Neural cell (in vitro differentiated cells): ENCODE measurements around the gene MYO19. TPM values are rescaled to one million over a fixed set of nuclear protein-coding genes. Genes with fewer than 3 reads are reported as not detected.

Experiments used
- H2AFZ ChIP-seq: fragments of 200-600, 300-800 bp; sonication (generic), shearing (Covaris generic); 2 replicates; pipeline ENCODE4 v1.6.0; 2014; ENCODE audit warnings: low read depth, mild to moderate bottlenecking, antibody characterized with exemption, low read length, moderate library complexity
- H3F3A ChIP-seq: fragments of 200-600 bp; shearing (Covaris generic); 2 replicates; pipeline ENCODE4 v1.6.1; 2016; ENCODE audit warnings: mild to moderate bottlenecking, moderate library complexity, mixed read lengths, antibody characterized with exemption, low read length; ENCODE audit not compliant: insufficient read depth, poor library complexity, severe bottlenecking
- H3K27ac ChIP-seq: fragments of 200-600, 300-800 bp; sonication (generic), shearing (Covaris generic); 2 replicates; pipeline ENCODE4 v1.5.1; 2014; ENCODE audit warnings: mild to moderate bottlenecking, low read length, moderate library complexity
- H3K27me3 ChIP-seq: fragments of 300-800, 200-600 bp; sonication (generic), shearing (Covaris generic); 2 replicates; pipeline ENCODE4 v1.6.0; 2014; ENCODE audit warnings: mild to moderate bottlenecking, low read depth, low read length, moderate library complexity; ENCODE audit not compliant: insufficient read depth
- H3K36me3 ChIP-seq: fragments of 300-800, 200-600 bp; sonication (generic), shearing (Covaris generic); 2 replicates; pipeline ENCODE4 v1.5.1; 2014; ENCODE audit warnings: mild to moderate bottlenecking, antibody characterized with exemption, low read length, moderate library complexity; ENCODE audit not compliant: insufficient read depth
- H3K4me2 ChIP-seq: fragments of 300-800, 200-600 bp; sonication (generic), shearing (Covaris generic); 2 replicates; pipeline ENCODE4 v1.6.0; 2014; ENCODE audit warnings: mild to moderate bottlenecking, low read length
- H3K4me3 ChIP-seq: fragments of 300-800, 200-600 bp; sonication (generic), shearing (Covaris generic); 2 replicates; pipeline ENCODE4 v1.5.1; 2014; ENCODE audit warnings: mild to moderate bottlenecking, low read length, moderate library complexity
- H3K79me2 ChIP-seq: fragments of 200-600 bp; shearing (Covaris generic); replicated peaks from 2 replicates; pipeline ENCODE4 v1.6.0; 2014; ENCODE audit warnings: mild to moderate bottlenecking, low read length, moderate library complexity; ENCODE audit not compliant: insufficient read depth
- H3K9ac ChIP-seq: fragments of 300-800, 200-600 bp; sonication (generic), shearing (Covaris generic); 2 replicates; pipeline ENCODE4 v1.6.1; 2016; ENCODE audit warnings: mild to moderate bottlenecking, low read length, mixed read lengths
- H3K9me2 ChIP-seq: fragments of 200-600 bp; shearing (Covaris generic); 2 replicates; pipeline ENCODE4 v1.6.1; 2016; ENCODE audit warnings: mild to moderate bottlenecking, low read length, mixed read lengths; ENCODE audit not compliant: insufficient read depth
- H3K9me3 ChIP-seq: fragments of 200-600, 300-800 bp; sonication (generic), shearing (Covaris generic); 2 replicates; pipeline ENCODE4 v1.6.1; 2016; ENCODE audit warnings: mild to moderate bottlenecking, mixed run types, low read length, moderate library complexity, mixed read lengths
- H4K20me1 ChIP-seq: fragments of 200-600 bp; shearing (Covaris generic); 2 replicates; pipeline ENCODE4 v1.6.1; 2016; ENCODE audit warnings: mild to moderate bottlenecking, mixed run types; ENCODE audit not compliant: insufficient read depth
- EP300 ChIP-seq: fragments of 450-650 bp; conservative IDR thresholded peaks from 2 replicates; pipeline ENCODE4 v1.6.1; 2014; ENCODE audit warnings: antibody characterized with exemption, mild to moderate bottlenecking, moderate library complexity; ENCODE audit not compliant: poor library complexity, severe bottlenecking
- EZH2 ChIP-seq: fragments of 200-600, 300-800 bp; shearing (Covaris generic), sonication (generic); IDR thresholded peaks from 2 replicates; pipeline ENCODE4 v1.6.1; 2014; ENCODE audit warnings: antibody characterized with exemption, low read length, borderline replicate concordance, mild to moderate bottlenecking; ENCODE audit not compliant: insufficient read depth, poor library complexity, severe bottlenecking
- MXI1 ChIP-seq: fragments of 450-650 bp; conservative IDR thresholded peaks from 2 replicates; pipeline ENCODE4 v1.6.1; 2014; ENCODE audit warnings: antibody characterized with exemption, mild to moderate bottlenecking; ENCODE audit not compliant: poor library complexity, severe bottlenecking
- POLR2AphosphoS5 ChIP-seq: IDR thresholded peaks from 2 replicates; pipeline ENCODE4 v1.6.1; 2012
- RAD21 ChIP-seq: fragments of 450-650 bp; conservative IDR thresholded peaks from 2 replicates; pipeline ENCODE4 v1.6.1; 2014; ENCODE audit warnings: antibody characterized with exemption, mild to moderate bottlenecking, moderate library complexity
- SMC3 ChIP-seq: fragments of 450-650 bp; conservative IDR thresholded peaks from 2 replicates; pipeline ENCODE4 v1.6.1; 2014; ENCODE audit warnings: antibody characterized with exemption, mild to moderate bottlenecking, moderate library complexity; ENCODE audit not compliant: poor library complexity
- TAF1 ChIP-seq: IDR thresholded peaks from 2 replicates; pipeline ENCODE4 v1.6.1; 2012; ENCODE audit warnings: low read depth
- polyA plus RNA-seq: library from polyadenylated mRNA; depleted of rRNA; stranded (reverse); fragments of >200 nt; gene quantifications from 2 replicates; pipeline ENCODE4 v1.2.3, GENCODE V29; 2014
- TF ChIP-seq, protein P1 (sequence below): fragments of 450-650 bp; IDR thresholded peaks from 2 replicates; pipeline ENCODE4 v1.5.1; 2014; ENCODE audit warnings: antibody characterized with exemption, mild to moderate bottlenecking, moderate library complexity; ENCODE audit not compliant: poor library complexity, severe bottlenecking
- TF ChIP-seq, protein P2 (sequence below): IDR thresholded peaks from 2 replicates; pipeline ENCODE4 v1.6.1; 2012; ENCODE audit warnings: borderline replicate concordance

Gene MYO19
- polyA plus RNA-seq, 1 donor from 2014 or later = 51.5 TPM

DNA sequence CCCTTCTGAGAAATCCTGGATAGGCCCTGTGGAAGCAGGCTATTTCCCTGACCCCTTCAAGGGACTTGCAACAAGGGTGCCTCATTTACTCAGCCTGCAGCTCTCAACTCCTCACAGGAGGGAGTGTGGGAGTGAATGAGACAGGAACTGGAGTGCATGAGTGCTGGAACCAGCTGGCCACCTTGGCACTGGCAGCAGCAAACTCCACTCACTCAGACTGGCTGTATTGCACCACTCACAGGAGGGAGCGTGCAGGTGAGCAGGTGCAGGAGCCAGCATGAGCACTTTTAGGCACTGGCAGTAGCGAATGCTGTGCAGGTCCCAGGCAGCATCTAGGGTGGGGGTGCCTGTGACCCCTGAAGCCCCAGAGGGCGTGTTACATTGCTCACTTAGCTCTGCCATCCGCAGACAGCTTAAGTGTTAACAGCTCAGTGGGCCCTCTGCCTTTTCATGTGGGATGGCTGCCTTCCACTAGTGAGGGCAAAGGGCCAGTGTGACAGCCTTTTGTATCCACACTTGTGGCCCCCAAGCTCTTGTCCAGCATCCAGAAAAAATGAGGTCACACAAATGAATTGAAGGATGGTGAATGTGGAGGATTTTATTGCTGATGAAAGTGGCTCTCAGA is 59.2 kb downstream of the MYO19 start:
- H3F3A ChIP-seq = no peaks in the 10 kb centered on the region
- no peaks in the 10 kb centered on the region for H3K36me3 ChIP-seq
- no peak overlapping the region for H3K4me3 ChIP-seq
- H3K9me3 ChIP-seq = no peaks in the 10 kb centered on the region
- peaks cover 5% of the 10 kb centered on the region for H3K27me3 ChIP-seq
- no peaks in the 10 kb centered on the region for H4K20me1 ChIP-seq
- H3K4me2 ChIP-seq = no peak overlapping the region
- H3K27ac ChIP-seq = no peak overlapping the region
- H3K9ac ChIP-seq = no peak overlapping the region
- H3K9me2 ChIP-seq = no peaks in the 10 kb centered on the region
- TF ChIP-seq POLR2AphosphoS5 (no peak), EP300 (no peak), EZH2 (no peak), SMC3 (no peak), MXI1 (no peak), TAF1 (no peak), RAD21 (no peak)
- TF ChIP-seq, protein P1, sequence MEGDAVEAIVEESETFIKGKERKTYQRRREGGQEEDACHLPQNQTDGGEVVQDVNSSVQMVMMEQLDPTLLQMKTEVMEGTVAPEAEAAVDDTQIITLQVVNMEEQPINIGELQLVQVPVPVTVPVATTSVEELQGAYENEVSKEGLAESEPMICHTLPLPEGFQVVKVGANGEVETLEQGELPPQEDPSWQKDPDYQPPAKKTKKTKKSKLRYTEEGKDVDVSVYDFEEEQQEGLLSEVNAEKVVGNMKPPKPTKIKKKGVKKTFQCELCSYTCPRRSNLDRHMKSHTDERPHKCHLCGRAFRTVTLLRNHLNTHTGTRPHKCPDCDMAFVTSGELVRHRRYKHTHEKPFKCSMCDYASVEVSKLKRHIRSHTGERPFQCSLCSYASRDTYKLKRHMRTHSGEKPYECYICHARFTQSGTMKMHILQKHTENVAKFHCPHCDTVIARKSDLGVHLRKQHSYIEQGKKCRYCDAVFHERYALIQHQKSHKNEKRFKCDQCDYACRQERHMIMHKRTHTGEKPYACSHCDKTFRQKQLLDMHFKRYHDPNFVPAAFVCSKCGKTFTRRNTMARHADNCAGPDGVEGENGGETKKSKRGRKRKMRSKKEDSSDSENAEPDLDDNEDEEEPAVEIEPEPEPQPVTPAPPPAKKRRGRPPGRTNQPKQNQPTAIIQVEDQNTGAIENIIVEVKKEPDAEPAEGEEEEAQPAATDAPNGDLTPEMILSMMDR = no peak
- TF ChIP-seq, protein P2, sequence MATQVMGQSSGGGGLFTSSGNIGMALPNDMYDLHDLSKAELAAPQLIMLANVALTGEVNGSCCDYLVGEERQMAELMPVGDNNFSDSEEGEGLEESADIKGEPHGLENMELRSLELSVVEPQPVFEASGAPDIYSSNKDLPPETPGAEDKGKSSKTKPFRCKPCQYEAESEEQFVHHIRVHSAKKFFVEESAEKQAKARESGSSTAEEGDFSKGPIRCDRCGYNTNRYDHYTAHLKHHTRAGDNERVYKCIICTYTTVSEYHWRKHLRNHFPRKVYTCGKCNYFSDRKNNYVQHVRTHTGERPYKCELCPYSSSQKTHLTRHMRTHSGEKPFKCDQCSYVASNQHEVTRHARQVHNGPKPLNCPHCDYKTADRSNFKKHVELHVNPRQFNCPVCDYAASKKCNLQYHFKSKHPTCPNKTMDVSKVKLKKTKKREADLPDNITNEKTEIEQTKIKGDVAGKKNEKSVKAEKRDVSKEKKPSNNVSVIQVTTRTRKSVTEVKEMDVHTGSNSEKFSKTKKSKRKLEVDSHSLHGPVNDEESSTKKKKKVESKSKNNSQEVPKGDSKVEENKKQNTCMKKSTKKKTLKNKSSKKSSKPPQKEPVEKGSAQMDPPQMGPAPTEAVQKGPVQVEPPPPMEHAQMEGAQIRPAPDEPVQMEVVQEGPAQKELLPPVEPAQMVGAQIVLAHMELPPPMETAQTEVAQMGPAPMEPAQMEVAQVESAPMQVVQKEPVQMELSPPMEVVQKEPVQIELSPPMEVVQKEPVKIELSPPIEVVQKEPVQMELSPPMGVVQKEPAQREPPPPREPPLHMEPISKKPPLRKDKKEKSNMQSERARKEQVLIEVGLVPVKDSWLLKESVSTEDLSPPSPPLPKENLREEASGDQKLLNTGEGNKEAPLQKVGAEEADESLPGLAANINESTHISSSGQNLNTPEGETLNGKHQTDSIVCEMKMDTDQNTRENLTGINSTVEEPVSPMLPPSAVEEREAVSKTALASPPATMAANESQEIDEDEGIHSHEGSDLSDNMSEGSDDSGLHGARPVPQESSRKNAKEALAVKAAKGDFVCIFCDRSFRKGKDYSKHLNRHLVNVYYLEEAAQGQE = no peak
- H3K79me2 ChIP-seq = no peaks in the 10 kb centered on the region
- H2AFZ ChIP-seq = no peak overlapping the region

DNA sequence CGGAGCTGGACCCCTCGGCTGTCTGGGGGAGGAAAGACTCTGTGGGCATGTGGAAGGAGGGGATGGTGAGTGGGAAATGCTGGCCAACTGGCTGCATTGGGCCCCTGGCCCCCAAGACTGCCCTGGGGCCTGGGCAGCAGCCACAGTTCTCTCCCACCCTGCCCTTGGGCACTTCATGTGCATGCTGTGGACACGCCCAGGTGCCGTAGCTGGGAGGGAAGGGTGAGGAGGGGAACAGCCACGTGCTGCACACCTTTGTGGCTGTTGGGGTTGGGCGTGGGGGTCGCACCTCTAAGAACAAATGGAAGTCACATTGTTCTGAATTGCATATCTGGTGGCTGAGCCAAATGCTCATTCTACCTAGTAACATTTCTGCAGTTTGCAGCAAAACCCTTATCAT is 60.1 kb downstream of the MYO19 start:
- Histone ChIP-seq H3K27ac (no peak overlapping the region), H3K4me3 (no peak overlapping the region), H3F3A (no peaks in the 10 kb centered on the region), H4K20me1 (no peaks in the 10 kb centered on the region), H3K4me2 (no peak overlapping the region), H3K36me3 (no peaks in the 10 kb centered on the region), H3K79me2 (no peaks in the 10 kb centered on the region), H3K9me2 (no peaks in the 10 kb centered on the region), H2AFZ (no peak overlapping the region), H3K9ac (no peak overlapping the region), H3K9me3 (no peaks in the 10 kb centered on the region), H3K27me3 (peaks cover 3% of the 10 kb centered on the region)
- TF ChIP-seq EZH2 = no peak
